Liver (tissue), 9 donors: ENCODE data around the gene NFE2L2. TPM values are rescaled to one million over a fixed set of nuclear protein-coding genes. Genes with fewer than 3 reads are reported as not detected.

Experiments
- DNase-seq: peaks from one replicate; pipeline ENCODE4 v3.0.0-alpha.2; 2017; ENCODE audit warnings: low spot score
- H3K27ac ChIP-seq, 2 donors: one replicate each; pipeline ENCODE4 v1.7.0; 2013; ENCODE audit warnings: inconsistent platforms in 2 of 2, low read length in 2 of 2, control low read depth in 1 of 2, low read depth in 1 of 2, mild to moderate bottlenecking in 1 of 2
- H3K27me3 ChIP-seq, 4 donors: one replicate each; pipeline versions ENCODE4 v1.6.1 to v1.7.0; 2013; ENCODE audit warnings: low read length in 3 of 4, inconsistent platforms in 1 of 4, mild to moderate bottlenecking in 1 of 4, moderate library complexity in 1 of 4; ENCODE audit not compliant: control insufficient read depth in 4 of 4, insufficient read depth in 4 of 4
- H3K36me3 ChIP-seq, 4 donors: one replicate each; pipeline versions ENCODE4 v1.6.1 to v1.7.0; 2013; ENCODE audit warnings: low read length in 3 of 4, mild to moderate bottlenecking in 3 of 4, low read depth in 1 of 4, moderate library complexity in 1 of 4; ENCODE audit not compliant: control insufficient read depth in 4 of 4, insufficient read depth in 3 of 4
- H3K4me1 ChIP-seq, 4 donors: one replicate each; pipeline versions ENCODE4 v1.6.1 to v1.7.0; 2013; ENCODE audit warnings: low read length in 3 of 4, mild to moderate bottlenecking in 3 of 4, moderate library complexity in 1 of 4; ENCODE audit not compliant: control insufficient read depth in 4 of 4, insufficient read depth in 4 of 4
- H3K4me3 ChIP-seq, 3 donors: one replicate each; pipeline versions ENCODE4 v1.6.1 to v1.7.0; 2013; ENCODE audit warnings: low read length in 3 of 3, control low read depth in 1 of 3, low read depth in 1 of 3, mild to moderate bottlenecking in 1 of 3
- H3K9ac ChIP-seq, 2 donors: one replicate each; pipeline ENCODE4 v1.7.0; 2013; ENCODE audit warnings: low read length in 2 of 2, mild to moderate bottlenecking in 2 of 2, moderate library complexity in 2 of 2, control low read depth in 1 of 2, low read depth in 1 of 2
- H3K9me3 ChIP-seq, 4 donors: one replicate each; pipeline versions ENCODE4 v1.6.1 to v1.7.0; 2013; ENCODE audit warnings: low read length in 3 of 4; ENCODE audit not compliant: control insufficient read depth in 4 of 4
- CTCF ChIP-seq: fragments of 150-350 bp; IDR thresholded peaks from 2 replicates; pipeline ENCODE4 v1.5.1; 2017; ENCODE audit warnings: improper control_type of control experiment, low read depth, low read length; ENCODE audit not compliant: missing input control
- FOXA2 ChIP-seq: IDR thresholded peaks from 2 replicates; pipeline ENCODE4 v1.6.1; 2016; ENCODE audit warnings: antibody characterized with exemption
- GABPA ChIP-seq, 2 donors: IDR thresholded peaks in 1 of 2; conservative IDR thresholded peaks in 1 of 2; 2 replicates each; pipeline ENCODE4 v1.6.1; 2016; ENCODE audit warnings: antibody characterized with exemption in 2 of 2, mild to moderate bottlenecking in 1 of 2, moderate library complexity in 1 of 2
- HNF4G ChIP-seq: IDR thresholded peaks from 2 replicates; pipeline ENCODE4 v1.6.1; 2016; ENCODE audit warnings: antibody characterized with exemption
- JUND ChIP-seq, 2 donors: IDR thresholded peaks; 2 replicates each; pipeline ENCODE4 v1.6.1; 2016; ENCODE audit warnings: antibody characterized with exemption in 2 of 2
- NR2F2 ChIP-seq: IDR thresholded peaks from 2 replicates; pipeline ENCODE4 v1.6.1; 2016; ENCODE audit warnings: antibody characterized with exemption
- RAD21 ChIP-seq, 2 donors: IDR thresholded peaks; 2 replicates each; pipeline ENCODE4 v1.6.1; 2016; ENCODE audit warnings: antibody characterized with exemption in 2 of 2, mild to moderate bottlenecking in 2 of 2
- REST ChIP-seq: IDR thresholded peaks from 2 replicates; pipeline ENCODE4 v1.6.1; 2016; ENCODE audit warnings: antibody characterized with exemption, mild to moderate bottlenecking
- RXRA ChIP-seq, 2 donors: IDR thresholded peaks; 2 replicates each; pipeline ENCODE4 v1.6.1; 2017 to 2018; ENCODE audit warnings: antibody characterized with exemption in 2 of 2, mild to moderate bottlenecking in 1 of 2
- SP1 ChIP-seq: IDR thresholded peaks from 2 replicates; pipeline ENCODE4 v1.6.1; 2018; ENCODE audit warnings: antibody characterized with exemption, mild to moderate bottlenecking
- YY1 ChIP-seq: IDR thresholded peaks from 2 replicates; pipeline ENCODE4 v1.6.1; 2016; ENCODE audit warnings: antibody characterized with exemption, mild to moderate bottlenecking
- ZBTB33 ChIP-seq: IDR thresholded peaks from 2 replicates; pipeline ENCODE4 v1.6.1; 2016; ENCODE audit warnings: antibody characterized with exemption
- WGBS: extraction: QIAGEN DNeasy Blood & Tissue Kit; methylation state at CpG from one replicate; pipeline ENCODE4 v1.1.7; 2013; 5-methylcytosine and 5-hydroxymethylcytosine counted together
- polyA plus RNA-seq, 2 donors: library from polyadenylated mRNA; stranded (reverse) in 1 of 2; unstranded in 1 of 2; fragments of 200-250 nt in 1 of 2; fragments of >200 nt in 1 of 2; fragmentation: Nextera tagmentation in 1 of 2; extraction: Ambion mirVana in 1 of 2; gene quantifications; one replicate each; pipeline versions ENCODE4 v1.2.1 to v1.2.3, GENCODE V29; 2013 to 2015
- total RNA-seq, 2 donors: library from RNA; depleted of rRNA; stranded (reverse); fragments of >200 nt; gene quantifications; one replicate each; pipeline ENCODE4 v1.2.3, GENCODE V29; 2014
- TF ChIP-seq, protein P1 (sequence below): IDR thresholded peaks from 2 replicates; pipeline ENCODE4 v1.6.1; 2016; ENCODE audit warnings: antibody characterized with exemption
- TF ChIP-seq, protein P2 (sequence below): IDR thresholded peaks from 2 replicates; pipeline ENCODE4 v1.6.1; 2016; ENCODE audit warnings: antibody characterized with exemption
- donor health status: healthy.
- donor health status: healthy.
- donor health status: healthy.
- donor health status: healthy.
- donor health status: healthy.

NFE2L2 gene
- total and polyA plus RNA-seq, 4 donors, result 22.5 to 31.0 (median 27.1) TPM

DNA sequence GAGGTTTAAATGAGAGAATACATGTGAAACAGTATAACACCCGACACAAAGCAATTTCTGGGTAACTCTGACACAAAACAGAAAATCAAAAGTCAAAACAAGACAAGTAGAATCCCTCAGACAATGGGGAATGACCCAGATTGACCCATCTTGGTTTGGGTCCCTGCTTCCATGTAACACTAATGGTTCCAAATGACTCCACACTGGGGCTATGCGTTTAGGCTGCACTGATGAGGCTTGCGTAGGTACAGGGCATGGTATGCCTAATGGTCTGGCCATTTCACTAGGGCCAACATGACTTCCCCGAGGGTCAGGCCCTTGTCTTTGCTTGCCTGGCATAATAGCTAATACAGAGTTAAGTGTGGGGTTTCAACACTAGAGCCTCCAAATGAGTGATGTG, 27.2 kb upstream of the NFE2L2 start:
- Histone ChIP-seq H3K4me3 (no peak overlapping the region), H3K4me1 (peaks cover 0 to 10% (median 5%) of the 10 kb centered on the region in 4 donors), H3K9ac (no peak overlapping the region), H3K27me3 (no peaks in the 10 kb centered on the region), H3K27ac (no peak overlapping the region), H3K9me3 (no peaks in the 10 kb centered on the region), H3K36me3 (no peaks in the 10 kb centered on the region)
- no peak for TF ChIP-seq FOXA2
- no peak for TF ChIP-seq JUND (IDR thresholded peaks at IDR 0.05)
- TF ChIP-seq NR2F2, result no peak
- TF ChIP-seq GABPA (IDR thresholded peaks at IDR 0.05 in 1 of 2, conservative IDR thresholded peaks at IDR 0.05 in 1 of 2), result no peak
- TF ChIP-seq REST, result no peak
- TF ChIP-seq CTCF, result no peak
- no peak for TF ChIP-seq HNF4G
- TF ChIP-seq, protein P1, sequence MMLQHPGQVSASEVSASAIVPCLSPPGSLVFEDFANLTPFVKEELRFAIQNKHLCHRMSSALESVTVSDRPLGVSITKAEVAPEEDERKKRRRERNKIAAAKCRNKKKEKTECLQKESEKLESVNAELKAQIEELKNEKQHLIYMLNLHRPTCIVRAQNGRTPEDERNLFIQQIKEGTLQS, result no peak
- TF ChIP-seq, protein P2, sequence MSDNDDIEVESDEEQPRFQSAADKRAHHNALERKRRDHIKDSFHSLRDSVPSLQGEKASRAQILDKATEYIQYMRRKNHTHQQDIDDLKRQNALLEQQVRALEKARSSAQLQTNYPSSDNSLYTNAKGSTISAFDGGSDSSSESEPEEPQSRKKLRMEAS, result no peak
- no peak for TF ChIP-seq YY1
- TF ChIP-seq RAD21 (IDR thresholded peaks at IDR 0.05), result no peak
- no peak for TF ChIP-seq RXRA (IDR thresholded peaks at IDR 0.05)
- no peak for TF ChIP-seq ZBTB33
- no peak for DNase-seq
- 94% methylated on average over 4 of the region's 4 CpGs for whole genome bisulfite sequencing

DNA sequence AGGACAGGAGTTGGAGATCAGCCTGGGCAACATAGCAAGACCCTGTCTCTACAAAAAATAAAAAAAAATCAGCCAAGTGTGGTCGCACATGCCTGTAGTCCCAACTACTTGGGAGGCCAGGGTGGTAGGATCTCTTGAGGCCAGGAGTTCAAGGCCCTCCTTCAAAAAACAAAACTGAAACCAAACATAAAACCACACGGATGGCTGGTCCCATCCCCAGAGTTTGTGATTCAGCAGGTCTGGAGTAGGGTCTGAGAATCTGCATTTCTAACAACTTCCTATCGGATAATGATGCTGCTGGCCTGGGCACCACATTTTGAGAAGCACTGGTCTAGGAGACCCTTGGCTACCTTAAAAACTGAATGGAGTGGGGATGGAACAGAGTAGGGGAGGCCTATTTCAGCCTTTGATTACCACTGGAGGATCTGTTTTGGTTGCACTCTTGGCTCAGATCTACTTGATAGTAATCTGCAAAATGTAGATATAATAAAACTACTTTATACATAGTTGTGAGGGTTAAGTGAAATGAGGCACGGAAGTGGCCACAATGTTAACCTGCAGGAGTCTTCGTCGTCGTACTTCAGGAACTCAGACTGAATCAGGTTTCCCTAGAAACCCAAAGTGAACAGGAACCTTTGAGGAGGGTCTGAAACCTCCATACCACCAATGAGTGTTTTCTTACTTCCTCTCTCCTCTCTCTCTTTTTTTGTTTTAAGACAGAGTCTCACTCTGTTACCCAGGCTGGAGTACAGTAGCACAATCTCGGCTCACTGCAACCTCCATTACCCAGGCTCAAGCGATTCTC, 25.5 kb upstream of the NFE2L2 start:
- Histone ChIP-seq H3K9ac (no peak overlapping the region), H3K4me3 (no peak overlapping the region), H3K4me1 (peaks cover 0 to 3% (median 0%) of the 10 kb centered on the region in 4 donors), H3K27me3 (no peaks in the 10 kb centered on the region), H3K9me3 (no peaks in the 10 kb centered on the region), H3K27ac (no peak overlapping the region), H3K36me3 (no peaks in the 10 kb centered on the region)
- no peak for DNase-seq
- WGBS, result 67% methylated on average over 9 of the region's 9 CpGs
- no peak for TF ChIP-seq YY1
- no peak for TF ChIP-seq SP1
- TF ChIP-seq FOXA2, result no peak
- no peak for TF ChIP-seq ZBTB33
- TF ChIP-seq, protein P1, result no peak
